ENCODE measurements around the gene ATP2C2.

DNA sequence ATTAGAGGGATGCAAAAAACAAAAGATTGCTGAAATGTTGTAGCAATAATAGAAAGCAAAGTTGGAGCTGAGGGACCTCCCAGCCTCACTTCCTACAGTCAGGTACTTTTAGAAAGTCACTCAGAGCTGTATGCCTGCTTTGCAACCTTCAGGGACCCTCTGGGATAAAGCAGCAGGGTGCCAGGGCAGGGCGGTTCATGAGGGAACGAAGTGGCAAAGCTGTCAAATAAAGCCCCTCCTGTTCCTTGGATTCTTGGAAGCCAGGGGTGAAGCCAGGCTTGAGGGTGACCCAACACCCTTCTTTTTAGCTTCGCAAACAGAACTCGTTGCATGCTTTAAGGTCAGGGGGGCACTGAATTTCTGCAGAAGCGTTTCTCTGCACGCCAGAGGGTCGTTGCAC lies 767 bp downstream of the ATP2C2 start:
- TF ChIP-seq, protein P1, sequence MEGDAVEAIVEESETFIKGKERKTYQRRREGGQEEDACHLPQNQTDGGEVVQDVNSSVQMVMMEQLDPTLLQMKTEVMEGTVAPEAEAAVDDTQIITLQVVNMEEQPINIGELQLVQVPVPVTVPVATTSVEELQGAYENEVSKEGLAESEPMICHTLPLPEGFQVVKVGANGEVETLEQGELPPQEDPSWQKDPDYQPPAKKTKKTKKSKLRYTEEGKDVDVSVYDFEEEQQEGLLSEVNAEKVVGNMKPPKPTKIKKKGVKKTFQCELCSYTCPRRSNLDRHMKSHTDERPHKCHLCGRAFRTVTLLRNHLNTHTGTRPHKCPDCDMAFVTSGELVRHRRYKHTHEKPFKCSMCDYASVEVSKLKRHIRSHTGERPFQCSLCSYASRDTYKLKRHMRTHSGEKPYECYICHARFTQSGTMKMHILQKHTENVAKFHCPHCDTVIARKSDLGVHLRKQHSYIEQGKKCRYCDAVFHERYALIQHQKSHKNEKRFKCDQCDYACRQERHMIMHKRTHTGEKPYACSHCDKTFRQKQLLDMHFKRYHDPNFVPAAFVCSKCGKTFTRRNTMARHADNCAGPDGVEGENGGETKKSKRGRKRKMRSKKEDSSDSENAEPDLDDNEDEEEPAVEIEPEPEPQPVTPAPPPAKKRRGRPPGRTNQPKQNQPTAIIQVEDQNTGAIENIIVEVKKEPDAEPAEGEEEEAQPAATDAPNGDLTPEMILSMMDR (IDR thresholded peaks at IDR 0.05): no peak
- no peak for TF ChIP-seq POLR2A (IDR thresholded peaks at IDR 0.05)
